ENCODE measurements around the gene ZNF648. TPM values are rescaled to one million over a fixed set of nuclear protein-coding genes. Genes with fewer than 3 reads are reported as not detected.

Gene ZNF648
- total RNA-seq, 3 donors from 2014 or later, result 0.07 TPM; not detected in 2

DNA sequence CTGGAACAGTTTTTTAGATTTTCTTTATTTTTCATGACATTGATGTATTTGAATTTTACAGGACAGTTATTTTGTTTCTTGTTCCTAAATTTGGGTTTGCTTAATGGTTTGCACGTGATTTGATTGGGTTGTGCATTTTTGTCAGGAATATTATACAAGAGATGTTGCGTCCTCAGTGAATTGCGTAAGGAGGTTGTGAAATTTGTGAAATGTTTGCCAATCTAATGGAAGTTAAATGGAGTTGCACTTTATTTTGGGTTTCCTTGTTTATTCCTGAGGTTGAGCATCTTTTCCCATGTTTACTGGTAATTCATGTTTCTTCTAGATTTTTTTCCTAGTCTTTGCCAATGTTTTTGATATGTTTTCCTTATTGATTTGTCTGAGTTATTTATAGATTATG lies 19.9 kb downstream of the ZNF648 start:
- ATAC-seq, result no peak
- no peak overlapping the region for H3K4me3 ChIP-seq
- H3K9me3 ChIP-seq, result peaks cover 36% of the 10 kb centered on the region
- TF ChIP-seq, protein P1, sequence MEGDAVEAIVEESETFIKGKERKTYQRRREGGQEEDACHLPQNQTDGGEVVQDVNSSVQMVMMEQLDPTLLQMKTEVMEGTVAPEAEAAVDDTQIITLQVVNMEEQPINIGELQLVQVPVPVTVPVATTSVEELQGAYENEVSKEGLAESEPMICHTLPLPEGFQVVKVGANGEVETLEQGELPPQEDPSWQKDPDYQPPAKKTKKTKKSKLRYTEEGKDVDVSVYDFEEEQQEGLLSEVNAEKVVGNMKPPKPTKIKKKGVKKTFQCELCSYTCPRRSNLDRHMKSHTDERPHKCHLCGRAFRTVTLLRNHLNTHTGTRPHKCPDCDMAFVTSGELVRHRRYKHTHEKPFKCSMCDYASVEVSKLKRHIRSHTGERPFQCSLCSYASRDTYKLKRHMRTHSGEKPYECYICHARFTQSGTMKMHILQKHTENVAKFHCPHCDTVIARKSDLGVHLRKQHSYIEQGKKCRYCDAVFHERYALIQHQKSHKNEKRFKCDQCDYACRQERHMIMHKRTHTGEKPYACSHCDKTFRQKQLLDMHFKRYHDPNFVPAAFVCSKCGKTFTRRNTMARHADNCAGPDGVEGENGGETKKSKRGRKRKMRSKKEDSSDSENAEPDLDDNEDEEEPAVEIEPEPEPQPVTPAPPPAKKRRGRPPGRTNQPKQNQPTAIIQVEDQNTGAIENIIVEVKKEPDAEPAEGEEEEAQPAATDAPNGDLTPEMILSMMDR (IDR thresholded peaks at IDR 0.05), result no peak
- DNase-seq, result no peak
- intact Hi-C loops (cut with DNase I, micrococcal nuclease), result no loop called here
- no peaks in the 10 kb centered on the region for H3K4me1 ChIP-seq (ENCODE audit: low read depth)
- H3K36me3 ChIP-seq (ENCODE audit: low read depth), result no peaks in the 10 kb centered on the region

DNA sequence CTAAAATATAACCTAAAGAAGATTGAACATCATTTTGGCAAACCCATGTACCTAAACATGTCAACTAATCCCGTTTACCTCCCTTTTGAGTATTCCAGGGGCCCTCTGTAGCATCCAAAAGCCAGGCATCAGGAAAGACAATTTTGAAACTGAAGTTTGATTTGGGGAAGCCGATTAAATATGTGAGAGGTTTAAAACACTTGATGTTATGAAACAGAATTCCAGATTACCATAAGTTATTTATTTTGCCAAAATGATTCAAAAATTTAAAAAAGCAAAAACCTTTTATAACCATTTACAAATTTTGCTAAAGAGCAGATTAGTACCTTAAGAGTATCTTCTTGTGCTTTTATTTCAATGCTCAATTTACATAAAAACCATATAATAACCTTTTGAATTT lies 23.3 kb downstream of the ZNF648 start:
- Histone ChIP-seq H3K4me3 (no peak overlapping the region), H3K4me1 (ENCODE audit: low read depth) (no peaks in the 10 kb centered on the region), H3K36me3 (ENCODE audit: low read depth) (no peaks in the 10 kb centered on the region), H3K9me3 (peaks cover 19% of the 10 kb centered on the region)
- ATAC-seq (no peak), DNase-seq (no peak)
- intact Hi-C loops (cut with DNase I, micrococcal nuclease), result no loop called here
- TF ChIP-seq, protein P1 (IDR thresholded peaks at IDR 0.05), result no peak

DNA sequence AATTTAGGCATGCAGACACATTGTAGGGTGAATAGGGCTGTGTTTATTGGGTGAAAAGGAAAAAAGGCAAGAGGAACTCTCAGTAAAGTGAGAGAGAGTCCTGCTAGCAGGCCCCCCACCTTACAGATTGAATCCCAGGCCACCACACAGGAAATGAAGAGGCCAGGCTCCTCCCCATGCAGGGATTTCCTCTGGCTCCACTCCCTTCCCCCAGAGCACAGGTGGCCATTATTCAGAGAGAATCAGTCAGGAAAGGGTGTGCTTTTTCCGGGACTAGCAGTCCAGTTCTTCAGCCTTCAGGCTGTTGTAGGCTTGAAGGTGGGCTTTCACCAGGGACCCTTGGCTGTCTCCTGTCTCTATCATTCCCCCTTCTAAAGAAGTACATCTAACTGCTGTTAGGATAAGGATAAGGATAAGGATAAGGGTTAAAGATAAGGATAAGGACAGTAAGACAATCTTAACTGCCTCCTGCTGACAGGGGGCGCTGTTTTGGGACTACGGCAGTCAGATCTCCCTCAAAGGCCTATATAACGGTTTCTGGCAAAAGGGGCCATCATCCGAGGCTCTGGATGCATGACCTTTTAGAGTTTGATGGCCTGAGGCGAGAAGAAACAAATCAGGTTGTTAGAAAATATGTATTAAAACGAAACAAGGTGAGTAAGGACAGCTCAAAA lies 26.3 kb downstream of the ZNF648 start:
- no peaks in the 10 kb centered on the region for H3K36me3 ChIP-seq (ENCODE audit: low read depth)
- H3K4me3 ChIP-seq, result no peak overlapping the region
- H3K4me1 ChIP-seq (ENCODE audit: low read depth), result no peaks in the 10 kb centered on the region
- TF ChIP-seq, protein P1 (IDR thresholded peaks at IDR 0.05), result no peak
- intact Hi-C loops (cut with DNase I, micrococcal nuclease), result no loop called here
- H3K9me3 ChIP-seq, result peaks cover 19% of the 10 kb centered on the region
- ATAC-seq (no peak), DNase-seq (no peak)

DNA sequence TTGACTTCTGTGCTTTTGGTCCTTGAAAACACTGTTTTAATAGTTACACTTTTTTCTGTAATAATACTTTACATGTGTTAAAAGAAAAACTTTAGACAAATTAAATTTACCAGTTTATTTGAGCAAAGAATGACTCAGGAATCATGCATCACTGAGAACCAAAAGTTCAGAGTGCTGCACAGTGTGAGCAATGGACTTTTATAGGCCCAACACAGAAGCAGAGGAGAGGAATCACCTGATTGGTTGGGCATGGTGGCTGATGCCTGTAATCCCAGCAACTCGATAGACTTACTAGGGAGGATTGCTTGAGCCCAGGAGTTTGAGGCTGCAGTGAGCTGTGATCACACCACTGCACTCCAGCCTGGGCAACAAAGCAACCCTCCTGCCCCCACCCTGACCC lies 29.3 kb downstream of the ZNF648 start:
- intact Hi-C loops (cut with DNase I, micrococcal nuclease), result no loop called here
- ATAC-seq, result no peak
- no peak overlapping the region for H3K4me3 ChIP-seq
- peaks cover 3% of the 10 kb centered on the region for H3K9me3 ChIP-seq
- H3K4me1 ChIP-seq (ENCODE audit: low read depth), result peaks cover 5% of the 10 kb centered on the region
- H3K36me3 ChIP-seq (ENCODE audit: low read depth), result no peaks in the 10 kb centered on the region
- TF ChIP-seq, protein P1 (IDR thresholded peaks at IDR 0.05), result no peak
- no peak for DNase-seq

DNA sequence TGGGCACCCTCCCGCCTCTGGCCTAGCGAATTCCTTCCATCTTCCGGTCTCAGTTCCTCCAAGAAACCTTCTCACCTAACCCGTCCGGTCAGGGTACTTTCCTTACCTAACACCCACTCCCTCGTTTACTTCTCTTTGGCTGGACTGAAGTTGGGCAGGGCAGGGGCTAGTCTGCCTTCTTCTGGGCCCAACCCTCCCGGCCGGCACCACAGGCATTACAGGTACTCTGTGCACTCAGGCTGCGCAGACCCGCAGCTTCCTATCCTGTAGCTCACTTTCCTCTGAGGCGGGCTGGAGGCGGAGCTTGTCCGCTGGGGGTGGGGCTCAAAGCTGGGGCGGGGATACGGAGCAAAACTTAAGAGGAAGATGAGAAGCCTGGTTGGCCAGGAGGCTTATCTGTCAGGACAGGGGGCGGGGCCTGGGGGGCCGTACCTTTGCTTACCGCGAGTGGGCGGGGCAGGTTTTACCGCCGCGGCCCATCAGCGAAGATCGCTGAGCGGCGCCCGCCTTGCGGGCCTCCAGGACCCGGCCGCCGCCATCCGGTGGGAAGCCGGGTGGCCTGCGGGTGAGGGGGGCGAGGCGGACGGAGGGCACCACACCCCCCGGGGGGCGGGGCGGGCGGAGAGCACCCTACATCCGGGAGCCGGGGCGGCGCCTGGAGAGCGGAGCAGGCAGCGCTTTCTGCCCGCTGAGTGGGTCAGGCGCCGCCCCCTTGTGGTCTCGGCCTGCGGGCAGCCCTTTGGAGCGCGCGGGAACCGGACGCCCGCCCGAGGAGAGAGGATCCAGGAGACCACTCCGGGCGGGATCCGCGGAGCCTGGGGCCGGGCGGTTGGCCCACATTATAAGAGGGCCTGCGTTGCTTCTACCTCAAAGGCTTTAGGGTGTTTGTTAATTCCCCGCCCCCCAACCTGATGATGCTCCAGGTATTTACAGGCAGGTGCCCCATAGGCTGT lies 31.9 kb downstream of the ZNF648 start:
- DNase-seq (peak; percentile 99 to 100 (median 99)), ATAC-seq (peak; percentile 98)
- Histone ChIP-seq H3K4me3 (peak overlapping the region; percentile 25), H3K9me3 (no peaks in the 10 kb centered on the region), H3K36me3 (ENCODE audit: low read depth) (no peaks in the 10 kb centered on the region), H3K4me1 (ENCODE audit: low read depth) (peaks cover 5% of the 10 kb centered on the region)
- intact Hi-C loops (cut with DNase I, micrococcal nuclease), result no loop called here
- TF ChIP-seq, protein P1 (IDR thresholded peaks at IDR 0.05), result peak; percentile 37
